ENCODE results near the gene MPHOSPH6. TPM values are rescaled to one million over a fixed set of nuclear protein-coding genes. Genes with fewer than 3 reads are reported as not detected.

Gene MPHOSPH6
- total and polyA plus RNA-seq, 7 donors = 5.3 to 38.4 (median 11.8) TPM

GRCh38 chr16:82160226-82160625 lies 9.8 kb downstream of the MPHOSPH6 start:
- H3K9me3 ChIP-seq = no peaks in the 10 kb centered on the region
- ATAC-seq (no peak), DNase-seq (no peak)
- intact Hi-C loops (cut with DNase I) = no loop called here
- WGBS, 3 donors = 74 to 84% (median 83%) methylated on average over 6 of the region's 6 CpGs
- TF ChIP-seq, protein P1, sequence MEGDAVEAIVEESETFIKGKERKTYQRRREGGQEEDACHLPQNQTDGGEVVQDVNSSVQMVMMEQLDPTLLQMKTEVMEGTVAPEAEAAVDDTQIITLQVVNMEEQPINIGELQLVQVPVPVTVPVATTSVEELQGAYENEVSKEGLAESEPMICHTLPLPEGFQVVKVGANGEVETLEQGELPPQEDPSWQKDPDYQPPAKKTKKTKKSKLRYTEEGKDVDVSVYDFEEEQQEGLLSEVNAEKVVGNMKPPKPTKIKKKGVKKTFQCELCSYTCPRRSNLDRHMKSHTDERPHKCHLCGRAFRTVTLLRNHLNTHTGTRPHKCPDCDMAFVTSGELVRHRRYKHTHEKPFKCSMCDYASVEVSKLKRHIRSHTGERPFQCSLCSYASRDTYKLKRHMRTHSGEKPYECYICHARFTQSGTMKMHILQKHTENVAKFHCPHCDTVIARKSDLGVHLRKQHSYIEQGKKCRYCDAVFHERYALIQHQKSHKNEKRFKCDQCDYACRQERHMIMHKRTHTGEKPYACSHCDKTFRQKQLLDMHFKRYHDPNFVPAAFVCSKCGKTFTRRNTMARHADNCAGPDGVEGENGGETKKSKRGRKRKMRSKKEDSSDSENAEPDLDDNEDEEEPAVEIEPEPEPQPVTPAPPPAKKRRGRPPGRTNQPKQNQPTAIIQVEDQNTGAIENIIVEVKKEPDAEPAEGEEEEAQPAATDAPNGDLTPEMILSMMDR (IDR thresholded peaks at IDR 0.05) = no peak
- H3K27ac ChIP-seq = no peak overlapping the region
- no peaks in the 10 kb centered on the region for H3K4me1 ChIP-seq
- peaks cover 0 to 49% of the 10 kb centered on the region in 2 donors for H3K36me3 ChIP-seq (ENCODE audit: insufficient read depth in 1 of 2, low read depth in 1 of 2)
- no peaks in the 10 kb centered on the region for H3K27me3 ChIP-seq (ENCODE audit: insufficient read depth in 3 of 3, low read length in 2 of 3)
- no peak overlapping the region for H3K4me3 ChIP-seq

DNA sequence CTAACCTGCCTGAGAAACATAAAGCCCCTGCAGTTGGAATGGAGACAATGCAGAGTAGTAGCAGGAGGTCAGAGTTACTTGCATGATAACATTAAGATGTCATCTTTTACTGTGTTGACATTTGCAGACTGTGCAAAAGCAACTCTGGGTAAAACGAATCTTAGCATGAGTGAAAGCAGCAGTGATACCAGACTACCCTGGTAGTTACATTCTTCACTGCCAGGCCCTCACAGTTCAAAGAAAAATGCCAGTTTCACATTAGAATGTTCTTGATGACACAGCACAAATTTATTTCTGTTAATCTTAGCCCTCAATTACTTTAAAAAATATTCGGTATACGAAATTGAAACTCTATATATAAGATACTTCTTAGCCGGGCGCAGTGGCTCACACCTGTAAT lies 12.2 kb downstream of the MPHOSPH6 start:
- no peaks in the 10 kb centered on the region for H3K27me3 ChIP-seq (ENCODE audit: insufficient read depth in 3 of 3, low read length in 2 of 3)
- intact Hi-C loops (cut with DNase I) = no loop called here
- H3K4me1 ChIP-seq = no peaks in the 10 kb centered on the region
- H3K9me3 ChIP-seq = no peaks in the 10 kb centered on the region
- no peak overlapping the region for H3K27ac ChIP-seq
- H3K36me3 ChIP-seq (ENCODE audit: insufficient read depth in 1 of 2, low read depth in 1 of 2) = peaks cover 0 to 34% of the 10 kb centered on the region in 2 donors
- TF ChIP-seq, protein P1 (IDR thresholded peaks at IDR 0.05) = no peak
- WGBS, 3 donors = 90 to 93% (median 92%) methylated on average over 5 of the region's 5 CpGs
- DNase-seq = no peak
- ATAC-seq = no peak
- no peak overlapping the region for H3K4me3 ChIP-seq

DNA sequence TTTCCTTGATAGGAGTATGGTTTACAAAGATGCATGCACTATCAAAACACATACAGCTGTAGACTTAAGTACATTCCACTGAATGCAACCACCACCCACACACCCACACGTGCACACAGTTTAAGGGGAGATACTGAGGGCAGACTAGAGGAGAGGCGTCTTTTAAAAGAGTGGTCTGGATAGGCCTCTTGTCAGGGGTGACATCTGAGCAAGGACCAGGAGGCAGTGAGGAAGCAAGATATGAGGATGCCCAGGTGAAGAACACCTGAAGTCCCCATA lies 12.6 kb downstream of the MPHOSPH6 start:
- no peak for DNase-seq
- intact Hi-C loops (cut with DNase I) = no loop called here
- H3K36me3 ChIP-seq (ENCODE audit: insufficient read depth in 1 of 2, low read depth in 1 of 2) = peaks cover 0 to 30% of the 10 kb centered on the region in 2 donors
- 82 to 87% (median 82%) methylated on average over 2 of the region's 2 CpGs for WGBS, 3 donors
- ATAC-seq = no peak
- H3K9me3 ChIP-seq = no peaks in the 10 kb centered on the region
- no peak overlapping the region for H3K4me3 ChIP-seq
- TF ChIP-seq, protein P1 (IDR thresholded peaks at IDR 0.05) = no peak
- no peaks in the 10 kb centered on the region for H3K4me1 ChIP-seq
- H3K27me3 ChIP-seq (ENCODE audit: insufficient read depth in 3 of 3, low read length in 2 of 3) = no peaks in the 10 kb centered on the region
- no peak overlapping the region for H3K27ac ChIP-seq

GRCh38 chr16:82156761-82157533 lies 13.1 kb downstream of the MPHOSPH6 start:
- 92 to 95% (median 94%) methylated on average over 14 of the region's 14 CpGs for WGBS, 3 donors
- Histone ChIP-seq H3K36me3 (ENCODE audit: insufficient read depth in 1 of 2, low read depth in 1 of 2) (peaks cover 0 to 25% of the 10 kb centered on the region in 2 donors), H3K27ac (no peak overlapping the region), H3K4me1 (no peaks in the 10 kb centered on the region), H3K4me3 (no peak overlapping the region), H3K9me3 (no peaks in the 10 kb centered on the region), H3K27me3 (ENCODE audit: insufficient read depth in 3 of 3, low read length in 2 of 3) (no peaks in the 10 kb centered on the region)
- DNase-seq = no peak
- ATAC-seq = no peak
- TF ChIP-seq, protein P1 (IDR thresholded peaks at IDR 0.05) = no peak
- intact Hi-C loops (cut with DNase I) = no loop called here

- Histone ChIP-seq H3K27ac (no peak overlapping the region), H3K9me3 (no peaks in the 10 kb centered on the region), H3K4me1 (no peaks in the 10 kb centered on the region), H3K4me3 (no peak overlapping the region), H3K36me3 (ENCODE audit: insufficient read depth in 1 of 2, low read depth in 1 of 2) (peaks cover 0 to 13% of the 10 kb centered on the region in 2 donors), H3K27me3 (ENCODE audit: insufficient read depth in 3 of 3, low read length in 2 of 3) (no peaks in the 10 kb centered on the region)
- TF ChIP-seq, protein P1 (IDR thresholded peaks at IDR 0.05) = no peak
- WGBS, 3 donors = 85 to 89% (median 89%) methylated on average over 8 of the region's 8 CpGs
- intact Hi-C loops (cut with DNase I) = no loop called here
- ATAC-seq = no peak
- no peak for DNase-seq
These were observed 17.3 kb downstream of the MPHOSPH6 start for GRCh38 chr16:82152641-82153112.

Data from psoas muscle (tissue), 8 donors.